Pancreas (tissue), 10 donors: Measurements from ENCODE around the gene ZNF608. TPM values are rescaled to one million over a fixed set of nuclear protein-coding genes. Genes with fewer than 3 reads are reported as not detected.
A peak's percentile ranks its signal among the peaks of the same experiment; 100 is the strongest.

Source experiments
- ATAC-seq, 4 donors: fragments of 200-7000 bp; cut with Tn5 transposase; one replicate each; pipeline versions ENCODE4 v1.8.0 to v1.9.1; 2020; ENCODE audit warnings: mild to moderate bottlenecking in 4 of 4, moderate library complexity in 4 of 4
- DNase-seq, 6 donors: peaks; one replicate each; pipeline ENCODE4 v3.0.0-alpha.2; 2020
- FAIRE-seq: peaks from 2 replicates; lab custom pipeline; 2012; peaks lifted over from hg19 to GRCh38; lab: Jason Lieb, UNC
- H3K27ac ChIP-seq, 4 donors: fragments of 200-600 bp; sonication (generic); 1 replicate in 3 of 4; 2 replicates in 1 of 4; pipeline versions ENCODE4 v1.5.0 to v1.8.0; 2020
- H3K27me3 ChIP-seq, 4 donors: fragments of 200-600 bp; one replicate each; pipeline ENCODE4 v1.8.0; 2021
- H3K36me3 ChIP-seq, 3 donors: fragments of 200-600 bp; sonication (generic) in 1 of 3; one replicate each; pipeline versions ENCODE4 v1.5.0 to v1.8.0; 2020 to 2021
- H3K4me1 ChIP-seq, 3 donors: fragments of 200-600 bp; one replicate each; pipeline ENCODE4 v1.8.0; 2021
- H3K4me3 ChIP-seq, 4 donors: fragments of 200-600 bp; sonication (generic) in 2 of 4; one replicate each; pipeline versions ENCODE4 v1.5.0 to v1.8.0; 2020 to 2021
- H3K9me3 ChIP-seq, 4 donors: fragments of 200-600 bp; one replicate each; pipeline ENCODE4 v1.8.0; 2021
- WGBS, 2 donors: extraction: QIAGEN DNeasy Blood & Tissue Kit; methylation state at CpG; one replicate each; pipeline ENCODE4 v1.1.7; 2013; 5-methylcytosine and 5-hydroxymethylcytosine counted together
- intact Hi-C, 3 donors: fragments of 100-400 bp; cut with DNase I; formaldehyde crosslinking; loops; one replicate each; pipeline versions ENCODE4 v1.11.1 to v1.14.2; 2022
- polyA plus RNA-seq, 2 donors: library from polyadenylated mRNA; stranded (reverse); fragments of 200-250 nt; gene quantifications; one replicate each; pipeline ENCODE4 v1.2.3, GENCODE V29; 2013
- total RNA-seq, 6 donors: library from RNA; stranded (reverse); fragmentation: NEBNext Ultra II Directional in 4 of 6; extraction: Animal tissue kit (Norgen Biotek cat#: 25700) in 4 of 6; gene quantifications; one replicate each; pipeline versions ENCODE4 v1.2.1 to v1.2.4, GENCODE V29; 2021 to 2023
- TF ChIP-seq, protein P1 (sequence below), 4 donors: fragments of 200-600 bp; sonication (generic) in 3 of 4; IDR thresholded peaks; one replicate each; pipeline versions ENCODE4 v1.5.0 to v1.8.0; 2021; ENCODE audit warnings: antibody characterized with exemption in 4 of 4
- donor health status: healthy with polysubstance abuse.
- donor health status: DM: no; HTN: no; CAD: no; lungs with moderate emphysema.
- donor health status: DM: no; HTN: no; CAD: no.
- donor health status: control.
- donor health status: control.
- donor health status: Bipolar disorder and iron deficiency.
- donor health status: DM: yes; HTN: yes; CAD: no.
- donor health status: DM: no; HTN: no; CAD: no.
- donor health status: DM: no; HTN: no; CAD: no.
- donor health status: DM: yes; HTN: yes; CAD: no.

ZNF608 gene
- total and polyA plus RNA-seq, 8 donors, result 9.3 to 21.6 (median 12.3) TPM

- H3K4me3 ChIP-seq, result peak overlapping the region; percentile 22 to 55 (median 36)
- peak overlapping the region; percentile 65 to 97 (median 84) for H3K27ac ChIP-seq
- no peaks in the 10 kb centered on the region for H3K36me3 ChIP-seq
- WGBS, 2 donors, result 3 to 4% methylated on average over 25 of the region's 25 CpGs
- H3K27me3 ChIP-seq, result no peaks in the 10 kb centered on the region
- intact Hi-C loops, result loop anchor here in 1 of 3 donors (10.0 kb wide), 1 partner anchor 136 kb away; no protein-coding TSS in a partner anchor
- ATAC-seq (peak; percentile 82 to 88 (median 84)), FAIRE-seq (peak; percentile 80), DNase-seq (peak; percentile 35 to 83 (median 72))
- TF ChIP-seq, protein P1, sequence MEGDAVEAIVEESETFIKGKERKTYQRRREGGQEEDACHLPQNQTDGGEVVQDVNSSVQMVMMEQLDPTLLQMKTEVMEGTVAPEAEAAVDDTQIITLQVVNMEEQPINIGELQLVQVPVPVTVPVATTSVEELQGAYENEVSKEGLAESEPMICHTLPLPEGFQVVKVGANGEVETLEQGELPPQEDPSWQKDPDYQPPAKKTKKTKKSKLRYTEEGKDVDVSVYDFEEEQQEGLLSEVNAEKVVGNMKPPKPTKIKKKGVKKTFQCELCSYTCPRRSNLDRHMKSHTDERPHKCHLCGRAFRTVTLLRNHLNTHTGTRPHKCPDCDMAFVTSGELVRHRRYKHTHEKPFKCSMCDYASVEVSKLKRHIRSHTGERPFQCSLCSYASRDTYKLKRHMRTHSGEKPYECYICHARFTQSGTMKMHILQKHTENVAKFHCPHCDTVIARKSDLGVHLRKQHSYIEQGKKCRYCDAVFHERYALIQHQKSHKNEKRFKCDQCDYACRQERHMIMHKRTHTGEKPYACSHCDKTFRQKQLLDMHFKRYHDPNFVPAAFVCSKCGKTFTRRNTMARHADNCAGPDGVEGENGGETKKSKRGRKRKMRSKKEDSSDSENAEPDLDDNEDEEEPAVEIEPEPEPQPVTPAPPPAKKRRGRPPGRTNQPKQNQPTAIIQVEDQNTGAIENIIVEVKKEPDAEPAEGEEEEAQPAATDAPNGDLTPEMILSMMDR (IDR thresholded peaks at IDR 0.05), result no peak
- H3K4me1 ChIP-seq, result peaks cover 0 to 15% (median 9%) of the 10 kb centered on the region in 3 donors
- no peaks in the 10 kb centered on the region for H3K9me3 ChIP-seq
These were observed 2.5 kb upstream of the ZNF608 start for GRCh38 chr5:124748687-124749594.

- Histone ChIP-seq H3K9me3 (no peaks in the 10 kb centered on the region), H3K27me3 (no peaks in the 10 kb centered on the region), H3K4me3 (peak overlapping the region; percentile 22 to 55 (median 36)), H3K36me3 (no peaks in the 10 kb centered on the region), H3K27ac (peak overlapping the region; percentile 58 to 97 (median 84)), H3K4me1 (peaks cover 0 to 16% (median 9%) of the 10 kb centered on the region in 3 donors)
- DNase-seq (no peak), ATAC-seq (peak; percentile 11 to 27 (median 14)), FAIRE-seq (no peak)
- WGBS, 2 donors, result 0 to 1% methylated on average over 17 of the region's 17 CpGs
- intact Hi-C loops, result loop anchor here in 1 of 3 donors (10.0 kb wide), 1 partner anchor 137 kb away; no protein-coding TSS in a partner anchor
- TF ChIP-seq, protein P1 (IDR thresholded peaks at IDR 0.05), result no peak
These were observed 1.6 kb upstream of the ZNF608 start for GRCh38 chr5:124747791-124748686.

- TF ChIP-seq, protein P1 (IDR thresholded peaks at IDR 0.05), result no peak
- Histone ChIP-seq H3K9me3 (no peaks in the 10 kb centered on the region), H3K36me3 (no peaks in the 10 kb centered on the region), H3K4me1 (peaks cover 5 to 21% (median 9%) of the 10 kb centered on the region in 3 donors), H3K27me3 (no peaks in the 10 kb centered on the region), H3K27ac (peak overlapping the region; percentile 69 to 97 (median 84)), H3K4me3 (peak overlapping the region; percentile 22 to 55 (median 36))
- FAIRE-seq (no peak), DNase-seq (peak; percentile 53 to 84 (median 78)), ATAC-seq (peak; percentile 57 to 73 (median 62))
- intact Hi-C loops, result loop anchor here in 1 of 3 donors (10.0 kb wide), 1 partner anchor 138 kb away; no protein-coding TSS in a partner anchor
- WGBS, 2 donors, result 1% methylated on average over 28 to 32 of the region's 32 CpGs
These were observed 714 bp upstream of the ZNF608 start for GRCh38 chr5:124746916-124747790.
